GM21528 (cell line): ENCODE data around the gene NFIA.

ENCODE experiments used
- ATAC-seq: cut with Tn5 transposase; IDR thresholded peaks from one replicate; pipeline ENCODE4 v1.9.1; 2021; ENCODE audit warnings: mild to moderate bottlenecking, moderate library complexity; ENCODE audit not compliant: unreplicated experiment, low FRiP score

NFIA gene

DNA sequence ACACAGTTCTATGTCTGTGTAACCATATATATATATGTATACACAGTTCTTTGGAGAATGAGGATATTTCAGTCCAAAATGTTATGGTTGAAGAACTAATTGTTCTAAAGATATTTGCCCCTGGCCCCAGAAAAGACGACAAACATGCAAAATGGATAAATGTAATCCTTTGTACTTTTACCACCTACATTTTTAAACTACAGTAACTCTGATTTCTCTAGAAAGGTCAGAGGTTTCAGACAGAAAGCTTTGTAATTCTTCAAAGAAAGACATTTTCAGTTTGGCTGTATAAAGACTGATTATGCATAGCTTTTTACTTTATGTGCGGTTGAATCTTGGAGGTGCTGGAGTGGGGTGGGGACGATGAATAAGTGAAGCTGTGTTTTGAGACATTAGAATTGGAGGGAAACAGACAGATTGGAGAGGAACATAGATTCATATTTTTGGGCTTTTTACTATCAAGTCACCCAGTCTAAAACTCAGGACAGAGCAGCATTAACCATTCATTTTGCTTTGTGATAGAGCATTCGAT, 16.6 kb downstream of the NFIA start:
- ATAC-seq = no peak

DNA sequence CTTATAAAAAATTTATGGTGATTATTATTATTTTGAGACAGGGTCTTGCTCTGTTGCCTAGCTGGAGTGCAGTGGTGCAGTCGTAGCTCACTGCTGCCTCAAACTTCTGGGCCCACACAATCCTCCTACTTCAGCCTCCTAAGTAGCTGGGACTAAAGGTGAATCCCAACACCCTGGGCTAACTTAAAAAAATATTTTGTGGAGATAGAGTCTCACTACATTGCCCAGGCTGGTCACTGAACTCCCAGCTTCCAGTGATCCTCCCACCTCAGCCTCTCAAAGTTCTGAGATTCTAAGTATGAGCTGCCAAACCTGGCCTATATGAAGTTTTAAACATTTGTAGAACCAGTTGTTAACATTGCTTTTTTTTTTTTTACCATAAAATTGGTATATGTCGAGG, 18.2 kb downstream of the NFIA start:
- no peak for ATAC-seq

DNA sequence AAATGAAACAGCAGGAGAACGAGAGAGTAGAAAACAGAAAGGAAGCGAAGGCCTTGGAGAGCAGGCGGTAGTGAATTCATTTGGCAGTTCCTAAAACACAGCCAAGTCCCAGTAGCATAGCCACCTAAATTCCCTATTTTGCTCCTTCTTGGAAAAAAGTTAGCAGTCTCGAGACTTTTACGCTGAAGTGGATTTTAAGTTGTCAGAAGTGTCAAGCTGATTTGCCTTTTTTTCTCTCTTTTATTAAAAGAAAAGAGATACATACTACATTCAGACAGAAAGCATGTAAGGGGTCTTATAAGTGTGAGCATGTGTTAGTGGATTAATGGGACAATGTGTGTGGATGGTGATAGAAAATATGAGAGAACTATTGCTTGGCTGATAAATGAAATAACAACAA, 19.2 kb downstream of the NFIA start:
- ATAC-seq = no peak

DNA sequence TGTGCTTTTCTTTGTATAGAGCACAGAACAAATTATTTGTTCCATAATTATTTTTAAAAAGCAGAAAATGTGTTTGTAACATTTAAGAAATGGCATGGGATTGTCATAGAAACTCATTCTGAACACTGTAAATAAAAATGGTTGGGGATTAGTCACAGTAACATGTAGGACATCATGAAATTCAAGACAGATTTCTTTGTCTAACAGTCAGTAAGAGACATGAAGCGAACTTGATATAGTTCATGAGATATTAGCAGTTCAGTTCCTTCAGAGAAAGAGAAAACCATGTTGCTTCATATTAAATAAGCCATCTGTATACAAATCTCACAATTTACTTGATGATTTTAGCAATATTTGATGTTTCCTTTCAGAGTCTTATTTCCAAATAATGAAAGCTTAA, 19.7 kb downstream of the NFIA start:
- ATAC-seq = no peak

DNA sequence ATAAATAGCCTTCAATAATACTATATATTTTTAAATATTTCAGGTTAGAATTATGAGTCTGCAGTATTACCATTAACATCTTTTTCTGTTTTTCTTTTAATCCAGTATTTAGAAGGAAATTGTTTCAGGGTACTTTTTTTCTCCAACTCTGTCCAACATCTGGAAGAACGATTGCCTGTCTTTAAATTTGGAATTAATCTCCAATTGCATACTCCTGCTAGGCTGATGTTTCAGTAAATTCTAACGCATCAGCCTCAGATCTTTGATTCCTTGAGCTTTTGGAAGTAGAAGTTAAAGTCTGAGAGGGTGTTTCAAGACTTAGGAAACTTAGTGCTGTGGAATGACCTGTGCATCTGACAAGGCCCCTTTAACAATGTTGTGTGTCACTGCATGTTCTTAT, 20.3 kb downstream of the NFIA start:
- ATAC-seq = no peak

DNA sequence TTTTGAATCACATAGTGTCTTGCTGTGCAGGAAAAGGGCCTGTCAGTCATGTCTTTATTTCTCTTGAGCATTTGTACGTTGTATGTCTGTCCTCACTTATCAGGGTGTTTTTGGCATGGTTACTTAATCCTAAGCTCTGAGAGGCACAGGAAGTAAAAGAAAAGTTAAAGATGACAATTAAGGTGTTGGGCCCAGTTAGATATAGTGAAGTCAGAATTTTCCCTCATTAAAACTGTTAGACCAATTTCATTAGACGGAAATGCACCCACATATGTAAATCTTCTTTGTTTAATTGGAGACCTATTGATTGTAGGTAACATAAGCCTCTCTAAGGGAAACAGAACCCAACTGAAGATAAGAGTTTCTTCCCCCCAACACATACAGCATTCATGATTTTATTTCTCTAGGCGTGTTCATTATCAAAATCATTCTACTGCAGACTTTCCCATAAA, 21.9 kb downstream of the NFIA start:
- ATAC-seq = no peak

DNA sequence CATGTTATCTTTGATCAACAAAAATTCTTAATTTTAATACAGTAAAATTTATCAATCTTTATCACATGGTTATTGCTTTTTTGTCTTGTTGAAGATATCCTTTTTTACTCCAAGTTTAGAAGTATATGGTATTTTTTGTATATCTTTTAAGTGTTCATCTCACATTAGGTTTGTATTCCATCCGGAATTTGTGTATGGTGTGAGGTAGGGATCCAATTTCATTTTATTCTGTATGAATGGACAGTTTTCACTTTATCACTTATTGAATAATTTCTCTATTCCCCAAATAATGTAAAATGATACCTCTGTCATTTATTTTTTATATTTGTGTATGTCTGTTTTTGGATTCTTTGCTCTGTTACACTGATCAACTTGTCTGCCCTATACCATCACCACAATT, 25.3 kb downstream of the NFIA start:
- ATAC-seq = no peak

DNA sequence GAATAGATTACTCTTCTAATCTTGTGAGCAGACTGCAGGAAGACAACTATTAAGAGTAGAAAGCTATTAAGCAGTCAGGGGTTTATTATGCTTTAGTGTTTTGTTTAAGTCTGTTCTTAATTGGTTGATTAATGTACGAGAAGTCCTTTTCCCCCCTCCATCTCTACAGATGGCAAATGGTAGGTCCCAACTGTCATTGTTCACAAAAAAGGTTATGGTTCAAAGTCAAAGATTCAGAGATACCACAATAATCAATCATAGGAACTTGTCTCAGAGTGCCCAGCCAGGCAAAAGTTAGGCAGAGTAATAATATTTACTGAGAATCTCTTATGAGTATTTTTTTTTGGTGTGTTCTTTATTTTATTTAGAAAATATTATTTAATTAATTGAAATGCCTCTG, 26.8 kb downstream of the NFIA start:
- ATAC-seq = no peak

DNA sequence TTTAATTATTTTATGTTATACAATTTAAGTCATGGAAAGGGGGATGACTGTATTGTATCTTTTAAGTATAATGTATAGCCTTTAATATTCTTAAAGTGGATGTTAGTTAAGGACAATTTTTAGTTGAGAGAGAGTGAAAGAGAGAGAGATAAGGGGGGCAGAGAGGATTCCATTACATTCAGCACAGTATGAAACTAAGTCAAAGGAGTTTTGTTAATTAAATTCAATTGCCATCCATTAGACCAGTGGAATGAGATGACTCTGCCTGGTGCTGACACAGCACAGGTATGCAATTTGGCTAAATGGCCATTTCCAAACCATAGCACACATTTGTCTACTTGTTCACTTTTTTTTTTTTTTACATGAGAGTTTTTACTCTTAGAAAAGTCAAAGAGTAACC, 27.5 kb downstream of the NFIA start:
- no peak for ATAC-seq

DNA sequence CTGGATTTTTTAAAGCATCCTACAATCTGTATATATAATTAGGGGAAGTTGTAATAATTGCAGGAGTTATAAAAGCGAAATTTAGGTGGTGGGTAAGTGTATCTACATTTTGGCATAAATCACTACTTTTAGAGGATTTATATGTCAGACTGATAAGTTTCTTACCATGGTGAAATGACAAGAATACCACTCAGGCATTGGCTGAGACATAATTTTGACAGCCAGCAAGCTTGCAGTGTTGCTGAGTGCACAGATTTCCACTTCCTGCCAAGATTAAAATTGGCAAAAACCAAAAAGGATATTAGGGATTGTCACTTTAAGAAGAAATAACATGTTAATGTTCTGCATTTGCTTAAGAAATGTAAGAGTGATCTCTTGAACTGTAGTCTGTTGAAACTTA, 28.2 kb downstream of the NFIA start:
- ATAC-seq = no peak

DNA sequence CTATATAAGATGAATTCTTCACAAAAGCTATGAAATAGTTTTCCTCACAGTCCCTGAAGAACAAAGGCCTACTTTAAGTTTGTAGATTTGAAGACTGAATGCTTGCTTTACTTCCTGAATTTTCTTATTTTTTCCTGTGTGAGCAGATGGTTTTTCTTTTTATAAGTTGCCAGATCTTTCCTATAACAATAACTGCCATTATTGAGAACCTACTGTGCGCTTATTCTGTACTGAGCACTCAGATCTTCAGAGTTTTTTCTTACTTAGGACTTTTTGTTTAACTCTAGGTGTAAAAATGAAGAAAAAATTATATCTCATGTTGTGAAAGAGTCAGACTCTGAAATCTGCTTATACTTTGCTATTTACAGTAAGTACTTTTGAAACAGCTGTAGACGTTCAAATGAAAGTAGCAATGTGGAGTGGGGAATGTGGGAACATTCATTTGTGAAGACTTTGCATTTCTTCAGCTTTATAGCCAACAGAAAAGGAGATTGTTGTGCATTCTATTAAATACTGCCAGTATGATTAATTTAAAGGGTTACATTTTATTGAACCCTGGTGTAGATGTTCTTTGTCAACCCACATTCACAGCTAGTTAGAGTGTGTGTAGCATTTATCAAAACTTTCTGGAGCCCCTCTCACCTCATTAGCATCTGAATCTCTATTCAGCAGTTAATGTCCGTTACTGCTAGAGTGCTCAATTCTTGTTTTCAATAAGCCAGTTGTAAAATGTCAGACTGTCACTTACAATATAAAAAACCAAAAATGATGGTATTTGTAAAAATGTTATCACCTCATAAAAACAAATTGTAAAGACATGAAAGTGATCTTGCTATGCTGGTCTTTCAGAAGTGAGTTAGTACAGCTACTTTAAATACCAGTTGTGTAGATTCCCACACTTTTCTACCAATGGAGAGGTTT, 29.0 kb downstream of the NFIA start:
- no peak for ATAC-seq

DNA sequence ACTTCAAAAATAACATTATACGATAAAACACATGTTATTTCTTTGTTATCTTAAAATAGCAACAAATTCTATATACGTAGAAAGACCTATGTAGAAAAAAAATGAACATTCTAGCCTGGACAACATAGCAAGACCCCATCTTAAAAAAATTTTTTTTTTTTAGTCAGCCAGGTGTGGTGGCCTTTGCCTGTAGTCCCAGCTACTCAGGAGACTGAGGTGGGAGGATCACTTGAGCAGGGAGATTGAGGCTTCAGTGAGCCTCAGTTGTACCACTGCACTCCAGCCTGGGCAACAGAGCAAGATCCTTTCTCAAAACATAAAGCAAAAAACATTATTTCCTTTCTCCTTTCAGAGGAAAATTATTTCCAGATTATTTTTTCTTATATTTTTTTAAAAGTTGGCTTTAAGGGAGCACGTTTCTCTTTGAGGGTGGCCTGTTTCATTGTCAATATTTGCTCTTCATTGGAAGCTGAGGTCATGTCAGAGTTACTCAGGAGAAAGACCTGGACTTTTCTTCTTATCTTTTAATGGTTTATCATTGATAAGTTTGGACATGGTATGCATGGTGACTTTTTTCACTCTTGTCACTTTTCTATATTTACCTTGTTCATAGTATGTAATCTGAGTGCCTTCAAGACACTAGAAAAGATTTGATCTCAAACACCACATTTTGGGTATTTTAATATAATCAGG, 32.0 kb downstream of the NFIA start:
- ATAC-seq = no peak

DNA sequence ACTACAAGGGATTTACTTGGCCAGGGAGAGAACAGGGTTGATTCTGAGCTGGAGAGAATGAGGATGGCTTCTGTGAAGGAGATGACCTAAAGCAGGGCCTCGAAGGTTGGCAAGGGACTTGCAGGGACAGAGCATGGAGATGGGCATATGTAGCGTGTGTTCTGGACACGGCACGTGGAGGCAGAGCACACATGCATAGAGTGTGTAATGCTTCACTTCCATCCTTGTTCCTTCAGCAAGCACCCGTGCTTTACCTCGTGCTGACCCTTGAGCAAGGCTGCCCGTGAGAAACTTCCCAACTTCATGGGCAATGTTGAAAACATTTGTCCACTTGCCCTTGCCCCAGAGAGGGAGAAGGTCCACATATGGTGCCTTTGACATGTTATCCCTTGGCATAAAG, 33.1 kb downstream of the NFIA start:
- no peak for ATAC-seq

DNA sequence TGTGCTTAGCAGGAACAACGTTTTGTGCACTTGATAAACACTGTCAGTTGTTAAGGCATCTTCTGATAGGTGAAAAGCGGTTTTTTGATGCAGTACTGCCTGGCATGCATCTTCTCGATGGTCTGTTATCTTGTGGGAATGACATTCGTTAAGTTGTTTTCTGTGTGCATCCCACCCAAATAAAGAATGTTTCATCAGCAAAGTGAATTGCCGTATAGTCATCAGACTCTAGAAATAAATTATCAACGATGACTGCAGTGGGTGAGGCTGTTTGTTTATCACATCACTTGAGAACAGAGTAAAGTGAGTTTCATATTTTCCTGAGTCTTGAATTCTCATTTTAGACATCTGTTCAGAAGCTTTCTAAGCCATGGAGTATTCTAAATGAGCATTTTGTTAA, 34.1 kb downstream of the NFIA start:
- ATAC-seq = no peak

DNA sequence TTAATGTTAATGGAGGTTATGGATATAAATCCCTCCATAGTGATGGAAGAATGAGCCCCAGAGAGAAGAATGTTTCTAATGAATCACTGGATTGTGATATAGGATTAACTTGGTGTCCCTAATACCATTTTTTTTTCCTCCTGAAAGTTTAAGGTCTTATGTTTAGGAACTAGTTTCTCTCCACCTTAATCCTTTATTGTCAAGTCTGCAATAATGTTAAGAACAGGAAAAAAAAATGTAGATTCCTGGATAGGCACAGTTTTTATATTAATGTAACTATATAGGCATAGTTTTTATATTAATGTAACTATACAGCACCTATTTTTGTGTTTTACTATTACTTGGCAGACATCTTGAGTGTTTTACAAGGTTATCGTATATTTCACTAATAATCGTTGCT, 34.9 kb downstream of the NFIA start:
- ATAC-seq = no peak

DNA sequence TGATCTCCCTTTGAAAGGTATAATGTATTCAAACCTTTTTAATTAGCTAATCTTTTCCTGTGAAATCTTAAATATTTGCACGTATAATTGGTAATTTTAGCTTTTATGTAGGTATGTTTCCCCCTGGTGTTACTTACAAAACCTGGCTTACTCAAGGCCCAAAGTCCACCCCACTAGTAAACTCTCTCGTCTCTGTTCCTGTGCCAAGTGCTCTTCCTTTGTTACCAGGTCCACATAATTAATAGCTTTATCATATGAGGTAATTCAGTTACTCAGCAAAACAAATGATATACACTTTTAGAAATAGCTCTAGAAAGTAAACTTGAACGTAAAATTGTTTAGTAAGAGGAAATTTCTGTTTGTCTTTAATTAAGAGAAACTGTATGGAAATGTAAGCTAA, 36.7 kb downstream of the NFIA start:
- ATAC-seq = no peak

DNA sequence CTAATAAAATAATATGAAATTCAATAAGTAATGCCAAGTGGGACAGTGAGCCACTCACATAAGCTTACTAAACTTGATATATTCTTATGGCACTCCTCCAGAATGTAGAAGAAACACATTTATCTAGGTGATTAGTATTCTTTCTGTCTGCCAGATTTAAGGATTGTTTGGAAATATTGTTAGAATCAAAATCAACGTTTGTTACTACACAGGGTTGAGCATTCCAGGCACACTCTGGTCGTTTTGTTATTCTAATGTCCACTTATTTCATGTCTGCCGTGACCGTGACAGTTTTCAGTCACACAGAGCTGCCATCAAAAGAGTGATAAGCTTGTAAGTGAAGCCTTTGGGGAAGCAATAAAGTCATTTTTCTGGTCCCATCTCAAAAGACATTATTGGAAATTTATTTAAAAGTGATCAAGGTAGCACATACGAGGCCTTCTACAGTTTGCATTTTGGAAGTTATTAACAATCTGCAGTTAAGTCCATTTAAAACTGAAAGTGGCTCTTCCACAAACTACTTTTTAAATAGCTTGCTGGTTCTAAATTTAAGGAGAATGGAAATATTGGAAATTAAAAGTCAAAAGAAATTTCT, 38.0 kb downstream of the NFIA start:
- no peak for ATAC-seq

DNA sequence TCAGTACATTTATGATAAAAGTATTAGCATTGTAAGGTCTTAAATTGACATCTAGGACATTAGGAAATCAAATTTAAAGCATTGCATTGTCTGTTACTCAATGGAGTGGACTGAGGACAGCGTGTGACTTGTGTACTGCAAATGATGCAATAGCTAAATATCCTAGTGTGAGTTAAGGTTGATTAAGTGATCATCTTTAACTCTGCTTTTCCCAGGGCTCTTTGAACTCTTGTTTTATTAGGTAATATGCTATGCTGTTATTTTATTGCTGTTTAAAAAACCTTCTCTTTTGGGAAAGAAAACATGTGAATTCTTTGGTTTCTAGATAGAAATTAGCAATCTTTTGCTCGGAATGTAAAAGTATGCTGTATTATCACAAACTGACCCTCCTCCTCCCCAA, 38.6 kb downstream of the NFIA start:
- no peak for ATAC-seq

DNA sequence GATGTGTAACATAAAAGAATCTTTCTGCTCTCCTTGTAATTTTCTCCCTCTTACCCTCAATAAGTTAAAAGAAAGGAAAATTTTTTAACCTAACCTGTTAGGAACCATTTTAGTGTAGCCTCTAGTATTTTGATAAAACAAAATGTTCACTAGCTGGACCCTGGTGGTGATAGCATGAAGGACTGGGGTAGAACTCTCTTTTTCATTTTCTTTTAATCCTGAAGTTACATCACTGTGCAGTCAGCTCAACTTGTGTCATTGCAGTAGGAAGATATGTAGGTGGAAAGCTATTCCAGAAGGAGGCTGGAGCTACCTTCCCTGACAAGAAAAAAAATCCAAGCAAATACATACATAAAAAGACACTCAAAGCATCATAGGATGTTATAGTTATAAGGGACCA, 39.3 kb downstream of the NFIA start:
- ATAC-seq = no peak

DNA sequence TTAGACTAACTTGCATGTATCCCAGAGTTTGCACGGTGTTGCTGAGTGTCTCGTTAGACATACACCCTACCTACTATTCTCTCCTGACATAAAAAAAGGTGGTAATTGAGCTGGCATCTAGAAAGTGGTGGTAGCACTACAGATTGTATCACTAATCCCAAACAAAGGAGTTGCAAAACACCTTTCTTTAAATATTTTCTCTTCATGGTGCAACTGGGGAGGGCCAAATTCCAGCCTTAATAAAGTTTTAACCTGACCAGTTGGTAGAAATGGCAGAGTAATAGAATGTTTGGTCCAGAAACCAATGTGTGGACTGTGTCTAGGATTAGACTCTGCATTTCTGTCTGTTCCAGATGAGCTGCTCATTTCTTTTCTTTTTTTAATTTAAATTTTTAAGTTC, 40.0 kb downstream of the NFIA start:
- ATAC-seq = no peak

DNA sequence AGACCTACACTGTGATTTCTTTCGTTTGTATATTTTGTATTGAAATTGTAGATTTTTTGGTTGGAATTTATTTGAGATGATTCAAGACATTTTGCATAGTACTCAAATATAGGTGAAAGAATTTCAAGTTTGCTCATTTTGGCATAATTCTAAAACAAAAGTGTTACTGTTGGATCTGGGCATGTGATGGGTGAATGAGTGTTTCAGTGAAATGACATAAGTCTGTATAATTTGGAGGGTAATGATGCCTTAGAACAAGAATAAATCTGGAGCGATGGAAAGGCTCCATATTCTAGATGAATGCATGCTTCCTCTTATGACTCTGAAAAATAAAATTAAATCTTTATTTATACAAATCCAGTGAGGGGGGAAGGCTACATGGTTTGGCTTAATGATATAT, 41.0 kb downstream of the NFIA start:
- no peak for ATAC-seq
